ENCODE data around the gene TNFSF12. TPM values are rescaled to one million over a fixed set of nuclear protein-coding genes. Genes with fewer than 3 reads are reported as not detected.
A peak's percentile ranks its signal among the peaks of the same experiment; 100 is the strongest.

TNFSF12 gene
- total RNA-seq, 1 experiment from 2014 or later: 7.1 TPM

- Histone ChIP-seq H2AK5ac (ENCODE audit: insufficient read length, low read length) (no peak overlapping the region), H4K5ac (ENCODE audit: insufficient read length, low read depth, low read length) (no peak overlapping the region), H2BK5ac (ENCODE audit: insufficient read length, low read length) (no peak overlapping the region), H3T11ph (ENCODE audit: low read length) (no peak overlapping the region), H4K8ac (replicated peaks; ENCODE audit: insufficient read length, low read depth, low read length) (no peak overlapping the region), H2AFZ (ENCODE audit: low read length) (no peak overlapping the region), H3K14ac (ENCODE audit: insufficient read depth, low read length) (no peak overlapping the region), H2BK15ac (ENCODE audit: low read depth, low read length) (no peak overlapping the region), H3K27ac (ENCODE audit: insufficient read length, low read depth, low read length) (no peak overlapping the region), H3K23ac (ENCODE audit: insufficient read length, low read depth, low read length) (no peak overlapping the region), H3K4ac (ENCODE audit: low read depth, low read length) (no peak overlapping the region), H3K4me1 (ENCODE audit: insufficient read depth, low read length) (no peaks in the 10 kb centered on the region), H3K79me2 (ENCODE audit: insufficient read depth, low read length) (no peaks in the 10 kb centered on the region), H2BK20ac (ENCODE audit: low read depth, low read length, poor library complexity, severe bottlenecking) (no peak overlapping the region), H2BK12ac (ENCODE audit: insufficient read length, low read depth, low read length) (no peak overlapping the region), H3K9ac (ENCODE audit: extremely low read depth, insufficient read length, low read length) (no peak overlapping the region), H4K20me1 (ENCODE audit: control insufficient read depth, insufficient read depth, insufficient read length) (no peaks in the 10 kb centered on the region), H3K4me2 (ENCODE audit: insufficient read depth, insufficient read length, low read length) (no peak overlapping the region), H2BK120ac (ENCODE audit: low read depth, low read length, poor library complexity, severe bottlenecking) (no peak overlapping the region), H3K56ac (ENCODE audit: insufficient read length, low read depth, low read length) (no peak overlapping the region), H3K79me1 (ENCODE audit: insufficient read depth, low read depth, low read length, poor library complexity, severe bottlenecking) (no peaks in the 10 kb centered on the region), H3K18ac (ENCODE audit: insufficient read length, low read depth, low read length) (no peak overlapping the region), H4K91ac (ENCODE audit: insufficient read length, low read depth, low read length) (no peak overlapping the region), H3K27me3 (ENCODE audit: insufficient read depth, low read length) (no peaks in the 10 kb centered on the region), H3K9me3 (ENCODE audit: control insufficient read depth, low read depth, low read length) (no peaks in the 10 kb centered on the region), H3K23me2 (ENCODE audit: insufficient read length, low read depth, low read length, poor library complexity, severe bottlenecking) (no peaks in the 10 kb centered on the region)
- WGBS (ENCODE audit: extremely low coverage, insufficient read length, low lambda C conversion rate): no CpG with 5 or more reads among the region's 8 CpGs
- Mint-ChIP-seq H3K36me3 (ENCODE audit: insufficient read depth in 1 of 3, low read depth in 3 of 3) (peaks cover 65 to 93% (median 90%) of the 10 kb centered on the region in 3 experiments), H3K4me1 (no peaks in the 10 kb centered on the region), H3K27me3 (ENCODE audit: low read depth) (no peaks in the 10 kb centered on the region), H3K4me3 (0 out of 5 replicates have a peak overlapping the region, but pooled peaks of 1 of the 2 experiments have one; percentile 23), H3K27ac (0 out of 7 replicates have a peak overlapping the region, but pooled peaks of 1 of the 3 experiments have one; percentile 44), H3K9me3 (no peaks in the 10 kb centered on the region)
- no peak for DNase-seq
- TF ChIP-seq CTCF (conservative IDR thresholded peaks at IDR 0.05): no peak
These were observed 45.3 kb upstream of the TNFSF12 start for GRCh38 chr17:7503521-7503920.

Measured in H9 (cell line).